ENCODE data around the gene SRXN1. TPM values are rescaled to one million over a fixed set of nuclear protein-coding genes. Genes with fewer than 3 reads are reported as not detected.

Gene SRXN1
- total RNA-seq, 3 donors from 2014 or later, result 11.7 to 23.4 (median 18.9) TPM

- Histone ChIP-seq H3K4me3 (no peak overlapping the region), H3K36me3 (ENCODE audit: low read depth) (no peaks in the 10 kb centered on the region), H3K4me1 (ENCODE audit: low read depth) (peaks cover 8% of the 10 kb centered on the region), H3K9me3 (no peaks in the 10 kb centered on the region)
- intact Hi-C loops (cut with DNase I, micrococcal nuclease), result no loop called here
- TF ChIP-seq CTCF (IDR thresholded peaks at IDR 0.05), result no peak
- no peak for ATAC-seq
- no peak for DNase-seq
Measured at GRCh38 chr20:675033-675452, 22.0 kb upstream of the SRXN1 start.

- no peak for DNase-seq
- ATAC-seq, result no peak
- intact Hi-C loops (cut with DNase I, micrococcal nuclease), result no loop called here
- no peak overlapping the region for H3K4me3 ChIP-seq
- no peaks in the 10 kb centered on the region for H3K36me3 ChIP-seq (ENCODE audit: low read depth)
- TF ChIP-seq CTCF (IDR thresholded peaks at IDR 0.05), result no peak
- no peaks in the 10 kb centered on the region for H3K9me3 ChIP-seq
- H3K4me1 ChIP-seq (ENCODE audit: low read depth), result peaks cover 8% of the 10 kb centered on the region
Measured at GRCh38 chr20:673603-674001, 20.6 kb upstream of the SRXN1 start.

- TF ChIP-seq CTCF (IDR thresholded peaks at IDR 0.05), result no peak
- no peak overlapping the region for H3K4me3 ChIP-seq
- no peaks in the 10 kb centered on the region for H3K9me3 ChIP-seq
- no peak for ATAC-seq
- H3K36me3 ChIP-seq (ENCODE audit: low read depth), result no peaks in the 10 kb centered on the region
- intact Hi-C loops (cut with DNase I, micrococcal nuclease), result no loop called here
- H3K4me1 ChIP-seq (ENCODE audit: low read depth), result peaks cover 8% of the 10 kb centered on the region
- DNase-seq, result no peak
Measured at GRCh38 chr20:672963-673602, 20.1 kb upstream of the SRXN1 start.

GRCh38 chr20:671252-672030, 18.4 kb upstream of the SRXN1 start:
- H3K9me3 ChIP-seq, result no peaks in the 10 kb centered on the region
- TF ChIP-seq CTCF (IDR thresholded peaks at IDR 0.05), result no peak
- H3K36me3 ChIP-seq (ENCODE audit: low read depth), result no peaks in the 10 kb centered on the region
- no peak overlapping the region for H3K4me3 ChIP-seq
- ATAC-seq (no peak), DNase-seq (no peak)
- intact Hi-C loops (cut with DNase I, micrococcal nuclease), result no loop called here
- peaks cover 8% of the 10 kb centered on the region for H3K4me1 ChIP-seq (ENCODE audit: low read depth)

GRCh38 chr20:669573-669972, 16.6 kb upstream of the SRXN1 start:
- intact Hi-C loops (cut with DNase I, micrococcal nuclease), result loop anchor here in 1 of 2 donors (10.0 kb wide), 1 partner anchor 115 kb away; no protein-coding TSS in a partner anchor
- no peak for ATAC-seq
- Histone ChIP-seq H3K4me1 (ENCODE audit: low read depth) (no peaks in the 10 kb centered on the region), H3K36me3 (ENCODE audit: low read depth) (no peaks in the 10 kb centered on the region), H3K9me3 (no peaks in the 10 kb centered on the region), H3K4me3 (no peak overlapping the region)
- DNase-seq, result no peak
- TF ChIP-seq CTCF (IDR thresholded peaks at IDR 0.05), result no peak

All from mucosa of descending colon (tissue), 3 donors.